ENCODE measurements around the gene PPP6R1. TPM values are rescaled to one million over a fixed set of nuclear protein-coding genes. Genes with fewer than 3 reads are reported as not detected.

Gene PPP6R1
- total RNA-seq, 1 experiment from 2014 or later, result 131 TPM

DNA sequence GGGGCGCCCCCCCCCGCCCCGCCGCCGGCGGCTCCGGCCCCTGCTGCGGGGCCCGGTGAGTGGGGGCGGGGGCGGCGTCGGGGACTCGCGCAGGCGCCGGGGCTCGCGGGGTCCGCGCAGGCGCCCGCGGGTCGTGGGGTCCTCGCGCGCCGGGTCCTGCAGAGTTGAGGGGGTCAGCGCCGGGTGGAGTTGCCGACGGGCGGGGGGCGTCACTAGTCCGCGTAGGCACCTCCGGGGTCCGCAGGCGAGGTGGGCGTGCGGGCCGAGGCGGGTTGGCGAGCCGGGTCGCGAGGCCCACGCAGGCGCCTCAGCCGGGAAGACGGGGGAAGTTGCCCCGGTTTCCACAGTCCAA, 365 bp downstream of the PPP6R1 start:
- DNase-seq (ENCODE audit: low spot score), result no peak

DNA sequence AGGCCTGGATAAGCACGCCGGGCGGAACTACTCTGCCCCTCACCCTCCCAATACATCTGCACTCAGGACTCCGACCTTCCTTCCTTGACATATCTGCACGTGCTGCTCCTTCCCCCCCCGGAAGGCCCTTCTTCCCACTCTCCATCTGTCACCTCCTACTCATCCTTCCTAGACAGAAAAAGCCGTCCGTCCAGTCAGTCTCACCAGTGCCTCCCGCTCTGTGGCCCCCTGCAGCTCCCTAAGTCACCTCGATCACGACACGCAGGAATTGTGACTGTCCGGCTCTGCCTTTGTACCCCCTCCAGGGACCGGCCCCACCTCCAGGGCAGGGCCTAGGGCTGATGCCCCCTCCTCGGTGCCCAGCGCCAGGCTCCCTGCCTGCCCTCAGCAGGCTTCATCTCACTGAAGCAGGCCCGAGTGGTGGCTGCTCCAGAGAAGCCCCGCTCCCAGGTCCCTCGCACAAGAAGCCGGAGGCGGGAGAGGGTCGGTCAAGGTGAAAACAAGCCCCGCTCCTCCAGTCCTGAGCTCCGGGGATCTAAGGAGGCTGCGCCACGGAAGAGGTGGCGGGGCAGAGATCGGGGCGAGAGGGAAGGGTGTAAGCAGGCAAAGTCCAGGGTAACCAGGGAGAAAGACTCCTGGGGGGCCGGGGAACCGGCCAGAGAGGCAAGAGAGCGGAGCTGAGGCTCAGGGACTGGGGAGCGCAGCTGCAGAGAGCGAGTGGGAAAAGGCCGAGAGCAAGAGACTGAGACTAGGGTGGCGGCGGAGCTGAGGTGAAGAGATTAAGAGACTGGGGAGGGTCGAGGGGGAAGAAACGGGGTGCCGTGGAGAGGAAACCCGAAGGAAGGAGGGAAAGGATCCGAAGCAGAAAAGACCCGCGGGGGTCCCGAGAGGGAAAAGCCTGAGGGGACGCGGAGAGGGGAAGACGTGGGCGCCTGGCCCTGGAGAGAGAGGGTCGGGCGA, 1.1 kb downstream of the PPP6R1 start:
- DNase-seq (ENCODE audit: low spot score), result peak; percentile 47

- no peak for DNase-seq (ENCODE audit: low spot score)
Measured at GRCh38 chr19:55256562-55257460, 2.0 kb downstream of the PPP6R1 start.

DNA sequence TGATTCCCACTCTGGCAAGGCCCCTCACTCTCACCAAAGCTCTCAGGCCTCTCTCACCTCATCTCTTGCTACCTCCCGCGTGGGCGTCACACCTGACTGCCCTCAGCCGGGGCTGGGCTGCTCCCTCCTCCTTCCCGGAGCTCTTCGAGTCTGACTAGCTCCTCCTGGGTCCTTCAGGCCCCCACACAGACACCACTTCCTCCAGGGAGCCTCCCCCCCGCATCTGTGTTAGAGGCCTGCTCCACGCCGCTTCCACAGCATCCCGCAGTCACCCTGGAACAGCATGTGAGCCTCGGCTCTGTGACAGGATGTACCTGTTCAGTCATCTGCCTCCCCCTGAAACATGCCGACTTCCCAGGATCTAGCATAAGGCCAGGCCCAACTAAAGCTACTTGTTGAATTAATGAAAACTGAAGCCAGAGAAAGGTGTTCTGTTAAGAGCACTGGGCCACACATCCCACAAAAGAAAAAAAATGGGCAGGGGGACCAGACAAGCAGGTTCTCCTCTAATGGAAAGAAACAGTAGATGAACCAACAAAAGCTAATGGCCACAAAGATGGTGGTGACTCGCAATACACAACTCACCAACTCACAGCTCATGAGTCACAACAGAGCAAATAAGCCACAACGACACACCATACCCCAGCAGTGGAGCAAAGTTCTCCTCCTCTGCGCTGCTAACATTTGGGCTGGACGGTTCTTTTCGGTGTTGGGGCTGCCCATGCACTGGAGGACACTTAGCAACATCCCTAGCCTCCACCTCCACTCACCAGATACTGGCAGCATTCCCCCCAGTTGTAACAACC, 3.0 kb downstream of the PPP6R1 start:
- no peak for DNase-seq (ENCODE audit: low spot score)

DNA sequence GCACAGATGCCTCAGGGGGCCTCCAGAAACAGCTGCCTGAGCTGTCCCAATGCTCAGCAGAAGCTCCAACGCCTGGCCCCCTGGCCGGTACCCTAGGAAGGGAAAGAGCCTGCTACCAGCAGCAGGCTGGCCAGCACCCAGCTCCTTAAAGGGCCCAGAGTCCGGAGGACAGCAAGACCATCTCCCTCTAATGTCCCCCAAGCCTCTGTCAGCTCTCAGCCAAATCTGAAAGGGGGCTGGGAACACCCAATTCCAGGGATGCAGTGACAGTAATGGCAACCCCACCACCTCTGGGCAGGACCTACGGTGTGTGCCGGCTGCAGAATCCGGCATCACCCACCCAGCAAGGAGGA, 4.2 kb downstream of the PPP6R1 start:
- no peak for DNase-seq (ENCODE audit: low spot score)

GRCh38 chr19:55253842-55254624, 4.8 kb downstream of the PPP6R1 start:
- DNase-seq (ENCODE audit: low spot score), result no peak

- no peak for DNase-seq (ENCODE audit: low spot score)
Measured at GRCh38 chr19:55252760-55253663, 5.8 kb downstream of the PPP6R1 start.

GRCh38 chr19:55251341-55252081, 7.3 kb downstream of the PPP6R1 start:
- DNase-seq (ENCODE audit: low spot score), result peak; percentile 45

- no peak for DNase-seq (ENCODE audit: low spot score)
Measured at GRCh38 chr19:55250262-55251036, 8.4 kb downstream of the PPP6R1 start.

- no peak for DNase-seq (ENCODE audit: low spot score)
Measured at GRCh38 chr19:55249841-55250240, 9.0 kb downstream of the PPP6R1 start.

DNA sequence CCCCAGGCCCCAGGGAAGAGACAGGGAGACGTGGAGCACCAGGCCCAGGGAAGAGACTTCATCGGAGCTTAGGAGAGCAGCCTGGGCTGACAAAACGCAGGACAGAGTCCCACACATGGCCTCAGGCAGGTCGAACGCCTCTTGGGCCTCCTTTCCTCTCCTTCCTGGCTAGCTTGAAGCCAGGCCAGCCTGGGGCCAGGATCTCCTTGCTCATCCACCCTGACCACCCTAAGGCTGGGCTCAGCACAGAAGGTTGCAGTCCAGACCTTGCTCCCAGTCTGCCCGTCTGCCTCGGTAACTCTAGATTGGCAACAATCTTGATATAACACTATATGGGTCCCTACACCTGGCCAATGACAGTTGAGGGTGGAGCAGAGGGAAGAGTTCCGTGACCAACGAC, 10.1 kb downstream of the PPP6R1 start:
- no peak for DNase-seq (ENCODE audit: low spot score)

DNA sequence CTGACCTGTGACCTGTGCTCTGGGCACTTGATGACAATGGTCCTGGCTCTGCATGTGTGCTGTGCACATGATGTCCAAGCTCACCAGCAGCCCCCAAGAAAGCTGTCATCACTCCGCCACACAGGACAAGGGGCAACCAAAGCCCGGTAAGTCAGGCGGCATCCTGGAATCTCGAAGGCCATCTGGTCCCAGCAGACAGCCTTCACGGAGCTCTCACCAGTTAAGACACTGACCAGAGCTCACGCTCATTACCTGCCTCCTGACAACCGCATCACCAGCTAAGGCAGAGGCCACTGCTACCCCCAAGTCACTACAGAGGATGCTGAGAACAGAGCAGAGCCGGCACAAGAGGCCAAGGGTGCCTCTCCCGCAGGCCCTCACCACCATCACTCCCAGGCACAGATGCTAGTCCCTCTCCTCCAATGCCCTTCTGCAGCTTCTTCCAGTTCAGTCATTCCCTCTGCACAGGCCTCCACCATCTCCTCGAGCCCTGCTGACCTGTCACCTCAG, 10.6 kb downstream of the PPP6R1 start:
- DNase-seq (ENCODE audit: low spot score), result no peak

DNA sequence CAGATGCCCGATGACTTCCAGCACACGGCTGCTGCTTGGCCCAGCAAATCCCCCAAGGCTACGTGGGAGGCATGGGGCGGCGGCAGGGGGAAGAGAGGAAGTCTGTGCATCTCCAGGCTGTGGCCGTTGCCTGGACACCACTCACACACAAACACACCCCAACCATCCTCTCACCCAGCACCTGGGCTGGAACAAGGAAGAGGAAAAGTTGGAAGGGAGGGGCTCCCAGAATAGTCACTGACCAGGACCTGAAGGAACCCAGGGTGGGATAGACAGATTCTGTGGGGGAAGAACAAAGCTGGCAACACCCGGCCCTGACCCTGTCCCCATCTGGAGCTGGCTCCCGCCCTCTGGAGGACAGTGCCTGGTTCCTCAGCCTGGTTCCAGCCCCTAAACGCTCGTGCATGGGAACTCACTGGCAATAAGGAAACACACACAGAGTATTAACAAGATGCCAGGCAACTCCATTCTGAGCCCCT, 11.2 kb downstream of the PPP6R1 start:
- peak; percentile 82 for DNase-seq (ENCODE audit: low spot score)

DNA sequence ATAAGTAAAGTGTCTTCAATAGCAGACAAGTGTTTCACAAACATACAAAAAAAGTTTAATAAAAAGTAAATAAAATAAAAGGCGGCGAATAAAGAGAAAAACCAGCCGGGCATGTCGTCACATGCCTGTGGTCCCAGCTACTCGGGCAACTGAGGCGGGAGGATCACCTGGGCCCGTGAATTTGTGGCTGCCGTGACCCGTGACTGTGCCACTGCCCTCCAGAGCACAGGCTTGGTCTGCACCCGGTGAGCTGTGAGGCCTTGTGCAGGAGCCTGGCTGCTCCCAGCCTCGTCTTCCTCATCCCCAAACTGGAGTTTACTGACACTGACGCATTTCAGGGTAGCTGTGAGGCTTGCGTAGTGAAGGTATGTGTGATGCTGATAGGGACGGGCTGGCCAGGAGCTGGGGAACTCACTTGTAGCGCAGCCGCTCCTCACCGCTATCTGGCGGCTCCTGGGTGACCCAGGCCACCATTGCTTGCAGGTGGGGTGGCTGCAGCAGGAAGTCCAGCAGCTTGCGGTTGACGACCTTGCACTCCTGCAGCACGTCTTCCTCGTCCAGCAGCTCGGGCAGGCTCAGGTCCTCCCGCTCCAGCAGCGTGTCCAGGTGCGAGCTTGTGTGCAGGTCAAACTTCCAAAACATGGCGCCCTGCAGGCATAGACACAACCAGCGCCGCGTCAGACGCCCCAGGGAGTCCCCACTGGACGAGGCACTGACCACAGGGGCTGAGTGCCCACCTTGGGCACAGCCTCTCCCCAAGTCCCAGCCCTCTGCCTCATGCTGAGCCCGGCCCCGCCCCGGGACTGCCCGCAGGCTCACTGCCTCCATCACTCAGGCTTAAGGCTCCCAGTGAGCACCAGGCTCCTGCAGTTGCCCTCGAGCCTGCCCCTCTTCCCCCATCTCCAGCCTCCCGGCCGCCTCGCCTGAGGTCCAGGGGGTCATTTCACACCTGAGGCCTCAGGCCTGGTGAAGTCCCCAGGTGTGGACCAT, 12.1 kb downstream of the PPP6R1 start:
- no peak for DNase-seq (ENCODE audit: low spot score)

DNA sequence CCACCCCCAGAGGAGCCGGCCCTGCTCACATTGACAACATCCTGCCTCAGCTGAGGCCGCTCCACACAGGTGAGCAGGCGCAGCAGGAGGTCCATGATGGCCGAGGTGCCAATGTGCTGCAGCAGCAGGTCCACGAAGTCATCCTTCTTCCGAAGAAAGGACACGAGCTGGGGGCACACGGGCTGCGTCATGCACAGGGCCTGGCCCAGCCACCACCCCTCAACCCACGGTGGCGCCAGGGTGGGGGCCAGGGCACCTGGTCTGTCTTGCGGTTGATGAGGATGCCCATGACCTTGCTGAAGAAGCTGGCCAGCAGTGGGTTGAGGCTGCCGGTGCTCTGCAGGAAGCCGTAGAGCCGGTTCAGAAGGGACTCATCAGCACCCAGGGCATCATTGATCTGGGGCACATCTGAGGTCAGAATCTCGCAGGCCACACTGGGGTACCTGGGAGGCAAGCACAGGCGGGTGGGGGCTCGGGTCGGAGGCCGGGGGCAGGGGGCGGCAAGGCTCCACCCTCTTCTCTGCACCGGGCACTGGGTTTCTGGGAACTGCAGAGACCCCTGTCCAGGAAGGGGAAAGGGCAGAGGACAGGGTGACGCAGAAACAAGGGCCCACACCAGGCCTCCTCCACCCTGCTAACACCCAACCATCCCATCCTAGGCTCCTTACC, 13.4 kb downstream of the PPP6R1 start:
- no peak for DNase-seq (ENCODE audit: low spot score)

Measured in HT-29 (cell line).